NCI-H187 (cell line): Measurements from ENCODE around the gene SELENOO.
"Not testable (repeated sequence)": the region's sequence is repeated elsewhere in the genome, so short reads cannot be mapped to it uniquely, and the experiment has no call there.

Experiments
- DNase-seq, 2 experiments: peaks; one replicate each; lab custom pipeline; 2025; lab: John Stamatoyannopoulos, UW

SELENOO gene

DNA sequence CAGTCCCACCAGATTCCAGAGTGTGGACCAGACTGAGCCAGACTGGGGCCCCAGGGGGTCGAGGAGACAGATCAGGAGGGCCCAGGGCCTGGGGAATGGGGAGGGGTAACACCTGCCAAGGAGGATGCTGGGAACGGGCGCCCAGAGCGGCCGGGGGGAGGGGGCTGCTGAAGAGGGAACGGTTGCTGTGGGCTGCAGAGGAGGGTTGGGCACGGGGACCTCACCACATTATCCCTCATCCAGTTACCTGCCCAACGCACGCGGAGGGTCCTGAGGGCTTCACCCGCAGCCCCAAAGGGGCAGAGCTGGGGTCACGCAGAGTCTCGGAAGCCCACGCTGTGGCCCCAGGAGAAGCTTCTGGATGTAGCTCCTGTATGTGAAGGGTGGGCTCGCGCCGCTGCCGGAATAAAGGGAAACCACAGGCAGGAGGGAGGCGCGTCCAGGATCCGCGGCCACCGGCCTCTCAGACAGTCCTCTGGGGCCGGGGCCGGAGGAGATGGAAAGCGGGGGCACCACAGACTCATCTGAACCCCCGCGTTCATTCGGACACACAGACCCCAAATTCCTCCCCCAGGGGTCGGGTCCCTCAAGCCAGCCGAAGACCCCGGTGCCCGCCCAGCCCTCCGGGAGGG, 866 bp upstream of the SELENOO start:
- DNase-seq: no peak

DNA sequence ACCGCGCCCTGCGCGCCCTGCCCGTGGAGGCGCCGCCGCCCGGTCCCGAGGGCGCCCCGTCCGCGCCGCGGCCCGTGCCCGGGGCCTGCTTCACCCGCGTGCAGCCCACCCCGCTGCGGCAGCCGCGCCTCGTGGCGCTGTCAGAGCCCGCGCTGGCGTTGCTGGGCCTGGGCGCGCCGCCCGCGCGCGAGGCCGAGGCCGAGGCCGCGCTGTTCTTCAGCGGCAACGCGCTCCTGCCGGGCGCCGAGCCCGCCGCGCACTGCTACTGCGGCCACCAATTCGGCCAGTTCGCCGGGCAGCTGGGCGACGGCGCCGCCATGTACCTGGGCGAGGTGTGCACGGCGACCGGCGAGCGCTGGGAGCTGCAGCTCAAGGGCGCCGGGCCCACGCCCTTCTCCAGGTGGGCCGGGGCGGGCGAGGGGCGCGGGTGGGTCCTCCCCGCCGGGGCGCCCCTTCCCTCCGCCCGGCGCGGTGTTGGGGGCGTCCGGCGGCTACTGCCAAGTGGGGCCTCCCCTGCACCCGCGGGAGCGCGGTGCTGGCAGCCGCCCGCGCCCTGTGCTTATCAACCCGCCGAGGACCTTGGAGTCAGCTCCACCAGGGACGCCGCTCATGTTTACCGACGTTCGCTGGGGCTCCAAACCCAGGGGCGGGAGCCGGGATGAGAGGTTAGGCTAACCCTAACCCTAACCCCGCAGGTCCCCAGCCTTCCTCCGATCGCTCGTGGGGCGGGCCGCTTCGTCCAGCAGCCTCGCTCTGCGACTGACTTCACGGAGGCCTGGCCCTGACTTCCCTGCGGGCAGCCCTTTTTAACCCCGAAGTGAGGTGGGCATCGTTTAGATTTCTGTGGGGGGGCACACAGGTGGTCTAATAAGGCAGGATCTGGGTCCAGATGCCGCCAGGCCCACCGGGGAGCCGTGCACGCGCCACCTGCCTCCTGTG, 649 bp downstream of the SELENOO start:
- no peak for DNase-seq

DNA sequence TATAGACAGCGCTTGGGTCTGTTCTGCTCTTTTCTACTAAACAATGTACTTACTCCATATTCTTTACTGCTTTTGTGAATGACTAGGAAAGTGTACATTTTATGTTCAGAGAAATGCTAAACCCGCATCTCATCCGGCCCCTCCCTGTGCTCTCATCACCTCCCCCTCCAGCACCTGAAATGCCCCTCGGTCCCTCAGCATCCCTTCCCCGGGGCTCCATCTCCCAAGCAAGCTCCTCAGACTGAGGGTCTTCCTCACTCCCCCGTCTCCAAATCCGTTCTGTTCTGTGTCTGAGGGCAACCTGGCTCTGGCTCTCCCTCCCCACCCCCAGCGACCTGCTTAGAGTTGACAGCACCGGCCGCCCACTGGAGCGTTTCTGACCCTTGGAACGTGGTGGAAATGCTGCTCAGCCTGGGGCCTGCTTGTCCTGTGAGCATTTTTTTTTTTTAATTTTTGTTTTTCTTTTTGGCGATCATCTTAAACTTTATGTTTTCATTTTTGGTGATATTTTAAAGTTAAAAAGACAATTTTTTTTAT, 1.4 kb downstream of the SELENOO start:
- DNase-seq: no peak

DNA sequence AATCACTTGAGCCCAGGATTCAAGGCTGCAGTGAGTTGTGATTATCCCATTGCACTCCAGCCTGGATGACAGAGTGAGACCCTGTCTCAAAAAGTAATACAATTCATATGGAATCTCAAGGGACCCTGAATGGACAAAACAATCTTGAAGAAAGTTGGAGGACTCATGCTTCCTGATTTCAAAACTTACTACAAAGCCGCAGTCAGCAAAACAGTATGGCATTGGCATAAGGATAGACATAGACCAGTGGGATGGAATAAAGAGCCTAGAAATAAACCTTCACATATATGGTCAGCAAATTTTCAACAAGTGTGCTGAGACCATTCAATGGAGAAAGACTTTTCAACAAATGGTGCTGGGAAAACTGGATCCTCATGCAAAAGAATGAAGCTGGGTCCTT, 2.5 kb downstream of the SELENOO start:
- DNase-seq: no peak

DNA sequence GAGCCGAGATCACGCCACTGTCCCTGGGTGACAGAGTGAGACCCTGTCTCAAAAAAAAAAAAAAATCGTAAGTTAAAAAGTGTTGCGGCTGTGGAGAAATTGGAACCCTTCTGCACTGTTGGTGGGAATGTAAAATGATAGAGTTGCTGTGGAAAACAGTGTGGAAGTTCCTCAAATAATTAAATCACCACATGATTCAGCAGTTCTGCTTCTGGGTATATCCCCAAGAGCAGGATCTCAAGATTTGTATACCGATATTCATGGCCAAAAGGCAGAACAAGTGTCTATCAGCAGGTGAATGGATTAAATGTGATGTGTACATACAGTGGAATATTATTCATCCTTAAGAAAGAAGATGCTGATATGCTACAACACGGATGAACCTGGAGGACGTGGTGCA, 3.8 kb downstream of the SELENOO start:
- no peak for DNase-seq

DNA sequence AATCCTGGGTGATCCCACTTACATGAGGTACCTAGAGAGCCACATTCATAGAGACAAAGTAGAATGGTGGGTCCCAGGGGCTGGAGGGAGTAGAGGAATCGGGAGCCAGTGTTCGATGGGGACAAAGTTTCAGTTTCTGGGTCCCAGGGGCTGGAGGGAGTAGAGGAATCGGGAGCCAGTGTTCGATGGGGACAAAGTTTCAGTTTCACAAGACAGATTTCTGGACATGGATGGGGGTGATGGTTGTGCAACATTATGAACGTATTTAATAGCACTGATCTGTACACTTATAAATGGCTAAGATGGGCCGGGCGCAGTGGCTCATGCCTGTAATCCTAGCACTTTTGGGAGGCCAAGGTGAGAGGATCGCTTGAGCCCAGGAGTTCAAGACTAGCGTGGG, 4.2 kb downstream of the SELENOO start:
- not testable (repeated sequence) for DNase-seq

DNA sequence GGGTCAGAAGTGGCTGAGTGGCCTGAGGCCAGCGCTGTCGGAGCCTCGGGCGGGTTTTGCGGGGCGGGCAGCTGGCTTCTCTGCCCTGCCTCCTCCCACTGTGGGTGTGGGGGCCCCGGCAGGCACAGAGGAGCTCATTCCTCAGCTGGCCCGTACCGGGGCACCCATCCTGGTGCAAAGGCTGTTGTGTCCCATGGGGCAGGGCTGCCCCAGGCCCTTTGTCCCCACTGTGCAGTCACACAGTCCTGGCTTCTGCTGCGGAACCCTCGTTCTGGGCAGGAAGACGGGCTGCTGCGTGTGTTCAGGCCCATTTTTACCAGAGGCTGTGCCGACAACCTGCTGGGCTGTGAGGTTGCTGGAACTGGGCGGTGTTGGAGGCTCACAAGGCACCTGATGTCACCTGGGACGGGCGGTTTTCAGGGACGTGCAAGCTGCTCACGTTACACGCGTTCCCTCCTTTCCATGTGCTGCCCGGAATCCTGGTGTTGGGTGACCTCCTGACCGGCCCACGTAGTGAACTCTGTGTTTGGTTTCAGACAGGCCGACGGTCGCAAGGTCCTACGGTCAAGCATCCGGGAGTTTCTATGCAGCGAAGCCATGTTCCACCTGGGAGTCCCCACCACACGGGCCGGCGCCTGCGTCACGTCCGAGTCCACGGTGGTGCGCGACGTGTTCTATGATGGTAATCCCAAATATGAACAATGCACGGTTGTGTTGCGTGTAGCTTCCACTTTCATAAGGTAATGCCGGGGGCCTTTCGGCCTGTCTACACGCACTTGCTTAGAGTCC, 5.2 kb downstream of the SELENOO start:
- DNase-seq: no peak

DNA sequence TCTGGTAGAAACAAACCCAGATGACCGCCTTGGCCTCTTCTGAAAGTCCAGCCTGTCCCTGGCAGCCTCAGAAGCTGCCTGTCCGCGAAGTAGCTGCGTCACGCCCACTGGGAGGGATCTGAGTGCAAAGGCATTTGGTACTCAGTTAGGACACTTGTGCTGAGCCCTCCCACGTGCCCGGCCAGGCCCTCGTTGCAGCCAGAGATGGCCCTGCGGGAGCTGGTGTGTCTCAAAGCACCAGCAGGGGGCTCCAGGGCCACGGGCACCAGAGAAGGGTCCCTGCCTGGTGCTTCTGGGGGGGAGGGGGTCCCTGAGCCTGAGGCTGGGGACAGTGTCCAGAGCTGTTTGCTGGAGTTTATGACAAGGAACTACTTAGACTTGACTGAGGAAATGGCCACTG, 5.8 kb downstream of the SELENOO start:
- no peak for DNase-seq

DNA sequence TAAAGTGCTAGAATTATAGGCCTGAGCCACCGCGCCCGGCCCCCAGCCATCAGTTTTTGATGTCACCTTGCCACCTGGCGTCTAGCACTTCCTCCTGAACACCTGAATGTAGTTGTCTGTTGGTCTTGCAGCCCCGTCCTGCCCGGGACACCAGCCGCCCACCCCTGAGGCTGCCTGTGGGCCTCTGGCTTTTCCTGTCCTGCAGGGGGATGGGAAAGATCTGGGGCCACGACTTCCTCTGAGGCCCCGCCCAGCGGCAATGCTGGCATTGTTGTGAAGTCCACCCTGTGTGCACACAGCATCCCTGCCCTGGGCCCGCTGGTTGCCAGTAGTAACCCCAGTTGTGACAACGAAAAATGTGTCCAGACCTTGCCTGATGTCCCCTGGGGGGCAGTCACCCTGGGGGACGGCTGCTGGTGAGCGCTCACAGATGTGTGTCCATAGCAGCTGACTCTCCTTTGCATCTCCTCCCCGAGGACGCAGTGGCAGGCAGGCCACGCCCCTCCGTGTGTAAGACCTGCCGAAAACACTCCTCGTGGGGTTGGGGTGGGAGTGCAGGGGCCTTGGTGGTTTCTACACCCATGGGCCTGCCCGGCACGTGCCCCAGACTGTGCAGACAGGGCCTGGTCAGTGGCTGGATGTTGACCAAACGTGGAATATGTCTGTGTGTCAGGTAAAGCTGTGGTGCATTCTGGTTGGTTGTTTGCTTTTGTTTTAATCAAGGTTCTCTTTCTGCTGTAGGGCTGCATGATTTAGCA, 6.8 kb downstream of the SELENOO start:
- no peak for DNase-seq

DNA sequence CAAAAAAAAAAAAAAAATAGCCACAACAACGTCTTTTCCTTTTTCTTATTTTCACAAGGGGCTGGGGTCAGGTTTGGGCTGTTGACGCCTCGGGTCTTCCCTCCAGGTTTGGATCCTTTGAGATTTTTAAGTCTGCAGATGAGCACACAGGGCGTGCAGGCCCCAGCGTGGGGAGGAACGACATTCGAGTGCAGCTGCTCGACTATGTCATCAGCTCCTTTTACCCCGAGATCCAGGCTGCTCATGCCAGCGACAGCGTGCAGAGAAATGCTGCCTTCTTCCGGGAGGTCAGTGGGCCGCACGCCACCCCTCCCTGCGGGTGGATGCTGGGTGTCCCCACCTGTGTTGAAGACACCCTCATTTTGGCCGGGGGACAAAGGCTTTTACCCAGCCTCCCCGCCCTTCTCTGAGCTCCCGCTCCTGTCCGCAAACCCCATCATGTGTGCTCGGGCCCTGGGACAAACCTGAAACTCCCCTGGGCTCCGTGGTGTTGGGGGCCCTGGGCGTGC, 7.7 kb downstream of the SELENOO start:
- DNase-seq: no peak

DNA sequence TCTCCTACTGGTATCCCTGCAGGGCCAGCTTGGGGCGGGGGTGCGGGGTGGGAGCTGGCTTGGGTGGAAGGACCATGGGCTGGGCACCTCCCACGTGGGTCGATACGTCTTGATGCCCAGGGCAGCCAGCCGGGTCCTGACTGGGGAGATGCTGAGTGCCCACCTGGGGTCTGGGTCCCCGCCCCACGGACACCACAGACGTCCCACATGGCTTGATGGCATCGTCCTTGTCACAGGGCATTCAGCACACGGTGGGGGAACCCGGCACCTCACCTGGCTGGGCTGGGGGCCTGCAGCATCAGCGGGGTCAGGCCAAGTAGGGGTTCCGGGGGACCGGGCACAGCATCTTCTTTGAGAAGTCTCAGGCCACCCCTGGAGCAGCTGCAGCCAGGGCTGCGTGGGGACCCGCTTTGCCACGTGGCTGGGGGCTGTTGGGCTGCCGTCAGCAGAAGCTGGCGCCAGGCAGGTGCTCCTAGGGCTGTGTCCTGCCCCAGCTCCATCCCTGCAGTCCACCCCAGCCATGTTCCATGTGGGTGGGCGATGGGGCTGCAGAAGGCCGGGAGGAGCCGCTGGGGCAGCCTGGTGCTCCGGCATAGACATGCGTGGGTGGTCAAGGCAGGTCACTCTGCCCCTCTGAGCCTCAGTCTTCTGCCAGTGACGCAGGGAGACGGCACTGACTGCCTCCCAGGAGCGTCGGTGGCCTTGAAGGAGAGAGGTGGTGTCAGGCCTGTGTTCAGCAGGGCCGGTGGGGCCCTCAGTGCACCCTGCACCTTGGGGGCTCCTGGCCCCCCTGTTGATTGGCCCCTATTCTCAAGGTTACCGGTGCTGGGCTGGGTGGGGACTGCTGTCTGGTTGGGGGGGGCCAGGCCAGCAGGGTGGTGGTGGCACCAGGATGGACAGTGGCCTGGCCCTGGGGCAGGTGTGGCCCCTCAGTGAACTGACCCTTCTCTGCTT, 8.4 kb downstream of the SELENOO start:
- no peak for DNase-seq

DNA sequence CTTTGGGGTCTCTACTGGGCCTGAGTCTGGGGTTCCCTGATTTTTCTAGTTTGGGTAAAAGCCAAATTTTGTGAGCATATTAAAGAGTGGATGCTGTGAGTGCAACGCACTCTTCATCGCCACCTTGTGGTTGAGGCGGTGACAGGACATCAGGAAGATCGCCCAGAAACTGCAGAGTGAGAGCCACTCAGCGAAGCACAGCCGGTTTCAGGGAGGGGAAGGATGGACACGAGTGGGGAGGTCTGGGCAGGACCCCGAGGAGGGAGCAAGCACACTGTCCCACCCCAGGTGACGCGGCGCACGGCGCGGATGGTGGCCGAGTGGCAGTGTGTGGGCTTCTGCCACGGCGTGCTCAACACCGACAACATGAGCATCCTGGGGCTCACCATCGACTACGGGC, 9.1 kb downstream of the SELENOO start:
- no peak for DNase-seq

DNA sequence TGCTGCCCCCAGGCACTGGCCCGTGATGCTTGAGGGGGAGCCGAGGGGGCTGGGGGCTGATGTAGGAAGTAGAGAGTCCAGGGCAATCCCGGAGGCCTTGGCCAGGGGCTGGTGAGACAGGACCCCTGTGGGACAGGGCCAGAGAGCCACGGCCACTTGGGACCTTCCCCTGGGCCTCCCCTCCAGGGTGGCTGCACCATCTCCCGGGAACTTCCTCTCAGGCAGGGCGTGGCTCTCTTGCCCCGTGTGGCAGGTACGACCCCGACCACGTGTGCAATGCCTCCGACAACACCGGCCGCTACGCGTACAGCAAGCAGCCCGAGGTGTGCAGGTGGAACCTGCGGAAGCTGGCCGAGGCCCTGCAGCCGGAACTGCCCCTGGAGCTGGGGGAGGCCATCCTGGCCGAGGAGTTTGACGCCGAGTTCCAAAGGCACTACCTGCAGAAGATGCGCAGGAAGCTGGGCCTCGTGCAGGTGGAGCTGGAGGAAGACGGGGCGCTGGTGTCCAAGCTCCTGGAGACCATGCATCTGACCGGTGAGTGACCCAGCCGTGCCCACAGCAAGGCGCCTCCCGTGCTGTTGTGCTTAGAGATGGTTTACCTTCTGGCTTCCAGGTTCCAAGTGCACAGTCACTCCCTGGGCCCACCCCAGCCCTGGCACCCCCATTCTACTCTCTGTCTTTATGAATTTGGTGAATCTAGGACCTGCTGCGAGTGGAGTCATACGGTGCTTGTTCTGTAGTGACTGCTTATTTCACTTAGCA, 9.7 kb downstream of the SELENOO start:
- no peak for DNase-seq

DNA sequence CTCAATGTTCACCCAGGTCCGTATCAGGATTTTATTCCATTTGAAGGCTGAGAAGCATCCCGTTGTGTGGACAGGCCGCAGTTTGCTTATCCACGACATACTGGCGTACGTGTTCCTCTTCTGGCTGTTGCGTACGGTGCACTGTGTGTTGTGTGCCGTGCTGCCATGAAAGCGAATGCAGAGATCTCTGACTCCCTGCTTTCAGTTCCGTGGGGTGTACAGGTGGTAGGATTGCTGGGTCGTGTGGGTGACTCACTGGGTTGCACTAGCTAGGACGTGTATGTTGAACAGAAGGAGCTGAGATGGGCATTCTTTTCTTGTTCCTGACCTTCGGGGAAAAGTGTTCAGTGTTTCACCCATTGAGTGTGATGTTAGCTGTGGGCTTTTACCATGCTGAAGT, 10.3 kb downstream of the SELENOO start:
- no peak for DNase-seq

DNA sequence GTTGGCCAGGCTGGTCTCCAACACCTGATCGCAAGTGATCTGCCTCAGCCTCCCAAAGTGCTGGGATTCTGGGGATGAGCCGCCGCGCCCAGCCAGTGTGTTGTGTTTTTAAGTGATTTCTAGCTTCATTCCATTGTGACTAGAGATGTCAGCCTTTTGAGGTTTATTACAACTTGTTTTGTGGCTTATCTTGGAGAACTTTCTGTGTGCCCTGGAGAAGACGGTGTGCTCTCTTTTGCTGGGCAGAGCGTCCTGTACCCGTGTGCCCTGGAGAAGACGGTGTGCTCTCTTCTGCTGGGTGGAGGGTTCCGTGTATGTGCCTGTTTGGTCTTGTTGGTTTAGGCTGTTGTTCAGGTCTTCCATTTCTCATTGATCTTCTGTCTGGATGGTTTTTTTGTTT, 12.5 kb downstream of the SELENOO start:
- DNase-seq: no peak

DNA sequence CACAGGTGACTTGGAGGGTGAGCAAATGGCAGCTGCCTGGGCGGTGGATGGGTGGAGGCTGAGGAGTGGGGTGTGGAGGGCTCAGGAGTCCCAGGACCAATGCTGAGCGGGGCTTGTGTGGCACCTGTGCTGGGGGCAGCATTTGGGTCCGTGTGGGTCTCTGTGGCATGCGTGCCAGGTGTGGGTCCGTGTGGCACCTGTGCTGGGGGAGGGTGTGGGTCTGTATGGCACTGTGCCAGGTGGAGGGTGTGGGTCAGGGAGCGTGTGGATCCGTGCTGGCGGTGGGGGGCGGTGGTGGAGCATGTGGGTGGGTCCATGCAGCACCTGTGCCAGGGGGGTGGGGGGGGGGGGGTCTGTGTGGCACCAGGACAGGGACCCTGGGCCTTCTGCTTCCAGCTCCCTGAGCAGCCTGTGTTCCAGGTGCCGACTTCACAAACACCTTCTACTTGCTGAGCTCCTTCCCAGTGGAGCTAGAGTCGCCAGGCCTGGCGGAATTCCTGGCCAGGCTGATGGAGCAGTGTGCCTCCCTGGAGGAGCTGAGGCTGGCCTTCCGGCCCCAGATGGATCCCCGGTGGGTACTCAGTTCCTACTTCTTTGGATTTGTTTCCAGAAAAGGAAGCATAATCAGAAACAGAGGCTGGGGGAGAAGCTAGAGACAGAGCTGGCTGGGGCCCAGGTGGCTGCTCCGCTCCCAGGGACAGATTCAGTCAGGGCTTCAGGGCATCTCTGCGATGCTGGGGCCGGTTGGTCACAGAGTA, 14.7 kb downstream of the SELENOO start:
- no peak for DNase-seq

DNA sequence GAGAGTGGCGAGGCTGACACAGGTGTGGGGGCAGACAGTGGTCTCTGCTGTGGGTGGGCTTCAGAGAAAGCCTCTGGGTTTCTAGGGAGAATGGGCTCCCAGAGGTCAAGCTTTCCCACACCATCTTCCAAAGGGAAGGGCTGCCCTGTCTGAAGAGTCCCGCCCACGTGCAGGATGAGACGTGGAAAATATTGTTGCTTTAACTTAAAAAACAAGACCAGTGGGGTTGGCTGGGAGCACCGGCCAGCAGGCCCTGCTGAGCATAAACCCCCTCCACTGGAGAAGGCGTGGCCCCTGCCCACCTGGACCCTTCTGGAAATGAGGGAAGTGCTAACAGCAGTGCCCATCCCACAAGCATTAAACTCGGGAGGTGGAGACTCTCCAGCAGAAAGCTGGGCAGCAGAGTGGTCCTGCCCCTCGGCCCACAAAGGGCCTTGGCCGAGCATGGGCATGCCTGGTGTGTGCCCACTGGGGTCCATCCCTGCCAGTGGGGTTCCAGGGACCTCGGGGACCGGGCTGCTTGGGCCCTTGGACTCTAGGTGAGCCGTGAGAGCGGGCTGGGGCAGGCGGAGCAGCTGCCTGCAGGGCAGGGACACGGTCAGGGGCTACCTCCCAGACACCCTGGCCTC, 15.4 kb downstream of the SELENOO start:
- no peak for DNase-seq
